Smooth muscle cell (in vitro differentiated cells): Measurements from ENCODE around the gene ANO5. TPM values are rescaled to one million over a fixed set of nuclear protein-coding genes. Genes with fewer than 3 reads are reported as not detected.

Experiments
- DNase-seq: peaks from one replicate; lab custom pipeline; 2025; ENCODE audit not compliant: unreplicated experiment; lab: John Stamatoyannopoulos, UW
- H2AFZ ChIP-seq: fragments of 200-600 bp; sonication (generic); 2 replicates; pipeline ENCODE4 v1.6.0; 2016; ENCODE audit warnings: antibody characterized with exemption, low read depth, mild to moderate bottlenecking
- H3F3A ChIP-seq: fragments of 200-600 bp; sonication (generic); 2 replicates; pipeline ENCODE4 v1.6.0; 2017; ENCODE audit warnings: antibody characterized with exemption, low read depth
- H3K27ac ChIP-seq: fragments of 200-600 bp; sonication (generic); 2 replicates; pipeline ENCODE4 v1.5.1; 2016; ENCODE audit warnings: low read depth, mild to moderate bottlenecking
- H3K27me3 ChIP-seq: fragments of 200-600 bp; sonication (generic); 2 replicates; pipeline ENCODE4 v1.6.1; 2016; ENCODE audit warnings: low read depth, mild to moderate bottlenecking
- H3K36me3 ChIP-seq: fragments of 200-600 bp; sonication (generic); 2 replicates; pipeline ENCODE4 v1.5.1; 2016; ENCODE audit warnings: low read depth
- H3K4me1 ChIP-seq: fragments of 200-600 bp; sonication (generic); 2 replicates; pipeline ENCODE4 v1.5.1; 2016; ENCODE audit warnings: low read depth
- H3K4me2 ChIP-seq: fragments of 200-600 bp; sonication (generic); 2 replicates; pipeline ENCODE4 v1.6.0; 2016; ENCODE audit warnings: mild to moderate bottlenecking
- H3K4me3 ChIP-seq: fragments of 200-600 bp; sonication (generic); 2 replicates; pipeline ENCODE4 v1.5.1; 2016; ENCODE audit warnings: mild to moderate bottlenecking
- H3K79me2 ChIP-seq: fragments of 200-600 bp; sonication (generic); 2 replicates; pipeline ENCODE4 v1.6.0; 2016; ENCODE audit warnings: low read depth, mild to moderate bottlenecking
- H3K9ac ChIP-seq: fragments of 200-600 bp; sonication (generic); 2 replicates; pipeline ENCODE4 v1.6.0; 2016; ENCODE audit warnings: low read depth
- H3K9me3 ChIP-seq: fragments of 200-600 bp; sonication (generic); replicated peaks from 2 replicates; pipeline ENCODE4 v1.5.1; 2016; ENCODE audit warnings: low read depth
- H4K20me1 ChIP-seq: fragments of 200-600 bp; sonication (generic); 2 replicates; pipeline ENCODE4 v1.6.0; 2016; ENCODE audit warnings: low read depth
- CTCF ChIP-seq: fragments of 200-600 bp; sonication (generic); IDR thresholded peaks from 2 replicates; pipeline ENCODE4 v1.5.1; 2017; ENCODE audit warnings: borderline replicate concordance, mild to moderate bottlenecking, antibody characterized with exemption; ENCODE audit not compliant: insufficient read depth, poor library complexity, severe bottlenecking
- WGBS: methylation state at CpG from one replicate; pipeline ENCODE4 v1.1.7; 2016; ENCODE audit warnings: low lambda C conversion rate; 5-methylcytosine and 5-hydroxymethylcytosine counted together
- polyA plus RNA-seq: library from polyadenylated mRNA; unstranded; fragments of >200 nt; fragmentation: Nextera tagmentation; extraction: Ambion mirVana; gene quantifications from 2 replicates; pipeline ENCODE4 v1.2.1, GENCODE V29; 2016
- total RNA-seq: library from RNA; depleted of rRNA; stranded (reverse); fragments of >200 nt; gene quantifications from 2 replicates; pipeline ENCODE4 v1.2.3, GENCODE V29; 2014

Gene ANO5
- total and polyA plus RNA-seq, 2 experiments from 2014 or later: 0.18 TPM; not detected in 1

DNA sequence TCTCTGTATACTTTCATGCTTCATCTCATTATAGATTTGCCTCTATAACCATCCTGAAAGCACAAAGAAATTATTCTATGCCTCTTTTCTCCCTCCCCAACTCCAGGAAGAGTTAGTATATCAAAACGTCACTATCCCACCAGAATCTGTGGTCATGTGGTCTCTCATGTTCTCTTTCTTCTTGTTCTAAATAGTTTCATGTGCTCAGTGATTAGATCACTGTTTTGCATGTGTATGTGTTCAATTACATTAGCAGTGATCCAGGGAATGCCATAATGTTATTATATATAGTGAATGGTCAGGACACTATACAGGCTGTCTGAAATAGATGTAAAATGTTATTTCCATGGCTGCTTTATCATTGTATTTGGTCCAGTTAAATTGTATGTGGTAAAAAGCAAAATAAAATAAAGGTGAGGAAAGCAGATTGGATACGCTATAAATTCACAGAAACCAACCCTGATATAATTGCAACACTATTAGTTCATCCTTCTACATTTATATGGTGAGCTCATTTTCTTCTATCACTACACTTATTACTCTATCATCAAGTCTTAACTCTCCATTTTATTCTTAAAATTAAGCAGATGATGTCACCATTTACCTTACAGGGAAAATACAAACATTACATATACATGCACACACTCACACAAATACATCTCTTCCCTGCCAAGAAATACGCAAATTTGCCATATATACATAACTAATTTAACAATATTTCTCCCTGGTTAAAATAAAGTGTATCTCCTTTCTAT is 26.9 kb upstream of the ANO5 start:
- Histone ChIP-seq H3K4me3 (no peak overlapping the region), H4K20me1 (no peaks in the 10 kb centered on the region), H3K27ac (no peak overlapping the region), H3K4me2 (no peak overlapping the region), H3K4me1 (no peaks in the 10 kb centered on the region), H2AFZ (no peak overlapping the region), H3K27me3 (peaks cover 19% of the 10 kb centered on the region), H3K9ac (no peak overlapping the region), H3K36me3 (no peaks in the 10 kb centered on the region), H3K9me3 (no peaks in the 10 kb centered on the region), H3K79me2 (no peaks in the 10 kb centered on the region), H3F3A (no peaks in the 10 kb centered on the region)
- no peak for DNase-seq
- TF ChIP-seq CTCF: no peak
- WGBS: 80% methylated on average over 3 of the region's 3 CpGs

GRCh38 chr11:22169833-22170232 is 23.1 kb upstream of the ANO5 start:
- no peaks in the 10 kb centered on the region for H3K9me3 ChIP-seq
- no peaks in the 10 kb centered on the region for H3F3A ChIP-seq
- no peaks in the 10 kb centered on the region for H3K79me2 ChIP-seq
- no peaks in the 10 kb centered on the region for H3K36me3 ChIP-seq
- DNase-seq: no peak
- H3K27ac ChIP-seq: no peak overlapping the region
- no peak overlapping the region for H3K4me3 ChIP-seq
- H4K20me1 ChIP-seq: no peaks in the 10 kb centered on the region
- TF ChIP-seq CTCF: peak; percentile 56
- H3K4me1 ChIP-seq: no peaks in the 10 kb centered on the region
- H2AFZ ChIP-seq: no peak overlapping the region
- H3K27me3 ChIP-seq: peaks cover 19% of the 10 kb centered on the region
- H3K9ac ChIP-seq: no peak overlapping the region
- 1% methylated on average over 2 of the region's 2 CpGs for WGBS
- no peak overlapping the region for H3K4me2 ChIP-seq

GRCh38 chr11:22173532-22173931 is 19.4 kb upstream of the ANO5 start:
- no peak for TF ChIP-seq CTCF
- Histone ChIP-seq H3K4me3 (no peak overlapping the region), H4K20me1 (no peaks in the 10 kb centered on the region), H3K27ac (no peak overlapping the region), H3K9me3 (no peaks in the 10 kb centered on the region), H3F3A (no peaks in the 10 kb centered on the region), H2AFZ (no peak overlapping the region), H3K4me1 (no peaks in the 10 kb centered on the region), H3K79me2 (no peaks in the 10 kb centered on the region), H3K4me2 (no peak overlapping the region), H3K27me3 (peaks cover 9% of the 10 kb centered on the region), H3K36me3 (no peaks in the 10 kb centered on the region), H3K9ac (no peak overlapping the region)
- DNase-seq: no peak
- 71% methylated on average over 4 of the region's 4 CpGs for WGBS

- peaks cover 7% of the 10 kb centered on the region for H3K27me3 ChIP-seq
- H3F3A ChIP-seq: no peaks in the 10 kb centered on the region
- H4K20me1 ChIP-seq: no peaks in the 10 kb centered on the region
- no peak overlapping the region for H3K9ac ChIP-seq
- DNase-seq: no peak
- H3K4me2 ChIP-seq: no peak overlapping the region
- no peaks in the 10 kb centered on the region for H3K9me3 ChIP-seq
- no peaks in the 10 kb centered on the region for H3K4me1 ChIP-seq
- 76% methylated on average over 4 of the region's 4 CpGs for WGBS
- H3K79me2 ChIP-seq: no peaks in the 10 kb centered on the region
- no peak overlapping the region for H3K4me3 ChIP-seq
- no peaks in the 10 kb centered on the region for H3K36me3 ChIP-seq
- TF ChIP-seq CTCF: no peak
- H3K27ac ChIP-seq: no peak overlapping the region
- H2AFZ ChIP-seq: no peak overlapping the region
Measured at GRCh38 chr11:22177186-22177585, 15.7 kb upstream of the ANO5 start.
